ENCODE measurements around the gene ACKR4.
A peak's percentile ranks its signal among the peaks of the same experiment; 100 is the strongest.
"Not testable (repeated sequence)": the region's sequence is repeated elsewhere in the genome, so short reads cannot be mapped to it uniquely, and the experiment has no call there.

The ACKR4 gene

DNA sequence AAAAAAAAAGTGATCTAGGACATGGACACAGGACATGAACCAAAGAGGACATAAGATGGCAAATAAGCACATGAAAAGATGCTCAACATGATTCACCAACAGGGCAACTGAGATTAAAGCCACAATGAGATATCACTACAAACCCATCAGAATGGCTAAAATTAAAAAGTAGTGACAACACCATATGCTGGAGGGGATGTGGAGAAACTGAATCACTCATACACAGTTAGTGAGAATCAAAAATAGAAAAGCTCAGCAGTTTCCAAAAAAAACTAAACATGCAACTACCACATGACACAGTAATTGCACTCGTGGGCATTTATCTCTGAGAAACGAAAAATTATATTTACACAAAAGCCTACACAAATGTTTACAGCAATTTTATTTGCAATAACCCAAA lies 27.9 kb upstream of the ACKR4 start:
- peaks cover 7% of the 10 kb centered on the region for H3K36me3 Mint-ChIP-seq (ENCODE audit: insufficient read depth)
- ATAC-seq (replicated peaks) (no peak), DNase-seq (no peak)
- no peaks in the 10 kb centered on the region for H3K9me3 Mint-ChIP-seq
- H3K4me3 Mint-ChIP-seq: no peak overlapping the region
- H3K27me3 Mint-ChIP-seq: no peaks in the 10 kb centered on the region
- H3K4me1 Mint-ChIP-seq (ENCODE audit: low read depth in 2 of 2): no peaks in the 10 kb centered on the region
- no peak overlapping the region for H3K27ac Mint-ChIP-seq

DNA sequence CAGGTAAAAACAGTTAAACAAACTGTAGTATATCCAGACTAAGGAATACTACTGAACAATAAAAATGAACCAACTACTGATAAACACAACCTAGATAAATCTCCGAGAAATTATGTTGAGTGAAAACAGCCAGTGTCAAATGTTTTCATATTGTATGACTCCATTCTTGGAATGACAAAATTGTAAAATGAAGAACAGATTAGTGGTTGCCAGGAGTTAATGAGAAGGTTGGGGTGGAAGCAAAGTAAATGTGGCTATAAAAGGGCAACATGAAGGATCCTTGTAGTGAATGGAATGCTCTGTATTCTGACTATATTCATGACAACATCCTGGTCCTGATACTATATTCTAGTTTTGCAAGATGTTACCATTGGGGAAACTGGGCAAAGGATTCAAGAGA lies 27.5 kb upstream of the ACKR4 start:
- no peak overlapping the region for H3K4me3 Mint-ChIP-seq
- H3K27ac Mint-ChIP-seq: no peak overlapping the region
- H3K9me3 Mint-ChIP-seq: no peaks in the 10 kb centered on the region
- ATAC-seq (replicated peaks): no peak
- no peaks in the 10 kb centered on the region for H3K4me1 Mint-ChIP-seq (ENCODE audit: low read depth in 2 of 2)
- no peak for DNase-seq
- H3K36me3 Mint-ChIP-seq (ENCODE audit: insufficient read depth): peaks cover 7% of the 10 kb centered on the region
- H3K27me3 Mint-ChIP-seq: no peaks in the 10 kb centered on the region

DNA sequence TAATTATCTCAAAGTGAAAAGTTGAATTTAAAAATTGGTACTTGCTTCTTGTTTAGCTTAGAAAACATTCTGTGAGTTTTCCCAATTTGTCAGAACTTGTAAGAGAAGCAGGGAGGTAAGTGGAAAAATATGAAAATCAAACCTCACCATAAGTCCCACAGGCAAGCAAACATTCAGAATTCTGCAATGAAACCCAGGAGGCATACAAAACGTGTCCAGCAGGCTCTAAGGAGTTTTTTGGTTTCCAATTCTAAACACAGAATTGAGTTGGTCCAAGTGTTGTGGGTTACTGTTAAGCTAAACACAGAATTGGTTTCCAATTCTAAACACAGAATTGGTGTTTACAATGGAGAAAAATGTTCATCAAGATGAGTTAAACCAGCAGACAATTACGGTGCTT lies 27.1 kb upstream of the ACKR4 start:
- peaks cover 9% of the 10 kb centered on the region for H3K36me3 Mint-ChIP-seq (ENCODE audit: insufficient read depth)
- H3K4me3 Mint-ChIP-seq: no peak overlapping the region
- no peaks in the 10 kb centered on the region for H3K27me3 Mint-ChIP-seq
- DNase-seq (no peak), ATAC-seq (replicated peaks) (no peak)
- no peaks in the 10 kb centered on the region for H3K9me3 Mint-ChIP-seq
- H3K27ac Mint-ChIP-seq: no peak overlapping the region
- no peaks in the 10 kb centered on the region for H3K4me1 Mint-ChIP-seq (ENCODE audit: low read depth in 2 of 2)

GRCh38 chr3:132573797-132574211 lies 23.3 kb upstream of the ACKR4 start:
- DNase-seq (no peak), ATAC-seq (replicated peaks) (no peak)
- Mint-ChIP-seq H3K4me3 (no peak overlapping the region), H3K36me3 (ENCODE audit: insufficient read depth) (peaks cover 18% of the 10 kb centered on the region), H3K9me3 (no peaks in the 10 kb centered on the region), H3K27me3 (no peaks in the 10 kb centered on the region), H3K27ac (no peak overlapping the region), H3K4me1 (ENCODE audit: low read depth in 2 of 2) (no peaks in the 10 kb centered on the region)

DNA sequence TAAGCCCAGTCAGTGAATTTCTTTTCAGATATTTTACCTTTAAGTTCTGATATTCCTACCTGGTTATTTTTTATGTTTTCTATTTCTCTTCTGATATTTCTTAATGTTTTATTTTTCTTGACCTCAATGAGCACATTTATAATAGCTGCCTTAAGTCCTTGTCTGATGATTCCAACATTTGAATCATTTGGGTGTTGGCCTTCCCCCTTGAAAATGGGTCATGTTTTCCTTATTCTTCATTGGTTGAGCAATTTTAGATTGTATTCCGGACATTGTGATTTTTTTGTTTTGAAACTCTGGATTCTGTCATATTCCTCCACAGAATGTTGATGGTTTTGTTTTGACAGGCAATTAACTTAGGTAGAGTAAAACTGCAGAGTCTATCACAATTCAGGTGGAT lies 9.7 kb upstream of the ACKR4 start:
- Mint-ChIP-seq H3K27ac (no peak overlapping the region), H3K4me3 (no peak overlapping the region), H3K4me1 (ENCODE audit: low read depth in 2 of 2) (no peaks in the 10 kb centered on the region), H3K36me3 (ENCODE audit: insufficient read depth) (no peaks in the 10 kb centered on the region), H3K27me3 (no peaks in the 10 kb centered on the region), H3K9me3 (no peaks in the 10 kb centered on the region)
- ATAC-seq (replicated peaks) (no peak), DNase-seq (no peak)

DNA sequence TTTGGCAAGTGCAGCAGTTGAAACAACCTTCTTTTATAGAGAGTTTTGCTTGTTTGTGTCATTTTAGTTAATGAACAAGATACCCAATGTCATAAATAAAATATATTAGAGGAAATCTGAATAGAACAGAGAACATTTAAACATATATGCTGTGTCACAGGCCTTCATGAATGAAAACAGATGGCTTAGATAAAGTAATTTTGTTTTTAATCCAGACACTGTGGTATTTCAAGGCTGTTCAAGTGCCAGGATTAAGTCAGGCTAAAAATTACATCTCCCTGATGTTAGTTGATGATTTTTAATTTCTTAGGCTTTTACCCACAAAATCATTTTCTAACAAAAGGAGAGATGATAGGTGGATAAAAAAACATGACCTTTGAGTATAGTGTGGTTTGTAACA lies 4.9 kb upstream of the ACKR4 start:
- no peaks in the 10 kb centered on the region for H3K27me3 Mint-ChIP-seq
- no peaks in the 10 kb centered on the region for H3K4me1 Mint-ChIP-seq (ENCODE audit: low read depth in 2 of 2)
- H3K4me3 Mint-ChIP-seq: no peak overlapping the region
- H3K9me3 Mint-ChIP-seq: no peaks in the 10 kb centered on the region
- H3K36me3 Mint-ChIP-seq (ENCODE audit: insufficient read depth): no peaks in the 10 kb centered on the region
- no peak overlapping the region for H3K27ac Mint-ChIP-seq
- DNase-seq (no peak), ATAC-seq (replicated peaks) (no peak)

GRCh38 chr3:132593241-132593946 lies 3.7 kb upstream of the ACKR4 start:
- Mint-ChIP-seq H3K27me3 (no peaks in the 10 kb centered on the region), H3K9me3 (no peaks in the 10 kb centered on the region), H3K27ac (peak overlapping the region in 1 of 2 donors; percentile 82), H3K4me1 (ENCODE audit: low read depth in 2 of 2) (no peaks in the 10 kb centered on the region), H3K4me3 (no peak overlapping the region), H3K36me3 (ENCODE audit: insufficient read depth) (peaks cover under 1% of the 10 kb centered on the region)
- DNase-seq (no peak), ATAC-seq (replicated peaks) (no peak)

DNA sequence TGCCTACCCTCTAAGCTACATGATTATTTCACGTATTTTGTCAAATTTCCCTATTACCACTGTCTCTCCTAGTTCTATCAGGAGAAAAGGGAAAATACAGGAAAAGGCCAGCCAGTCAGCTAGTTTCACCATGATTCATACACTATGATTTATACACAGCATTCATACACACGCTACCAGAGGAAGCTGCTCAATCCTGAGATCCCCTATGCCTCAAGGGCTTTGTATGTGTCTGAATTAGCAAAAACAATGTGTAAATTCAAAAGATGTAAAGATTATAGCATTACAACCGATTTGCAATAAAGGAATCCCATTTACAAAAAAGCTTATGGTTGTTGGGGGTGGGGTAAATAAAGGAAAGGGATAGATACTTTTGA lies 3.1 kb upstream of the ACKR4 start:
- no peak for ATAC-seq (replicated peaks)
- Mint-ChIP-seq H3K27ac (peak overlapping the region in 1 of 2 donors; percentile 82), H3K9me3 (no peaks in the 10 kb centered on the region), H3K4me1 (ENCODE audit: low read depth in 2 of 2) (peaks cover 0 to 3% of the 10 kb centered on the region in 2 donors), H3K4me3 (no peak overlapping the region), H3K27me3 (no peaks in the 10 kb centered on the region), H3K36me3 (ENCODE audit: insufficient read depth) (peaks cover 2% of the 10 kb centered on the region)
- no peak for DNase-seq

- Mint-ChIP-seq H3K4me1 (ENCODE audit: low read depth in 2 of 2) (peaks cover 0 to 3% of the 10 kb centered on the region in 2 donors), H3K36me3 (ENCODE audit: insufficient read depth) (peaks cover 2% of the 10 kb centered on the region), H3K9me3 (no peaks in the 10 kb centered on the region), H3K27me3 (no peaks in the 10 kb centered on the region), H3K4me3 (no peak overlapping the region), H3K27ac (no peak overlapping the region)
- DNase-seq (no peak), ATAC-seq (replicated peaks) (no peak)
Observed at GRCh38 chr3:132594498-132594897, 2.6 kb upstream of the ACKR4 start.

GRCh38 chr3:132595014-132595413 lies 2.1 kb upstream of the ACKR4 start:
- H3K27ac Mint-ChIP-seq: no peak overlapping the region
- DNase-seq (no peak), ATAC-seq (replicated peaks) (no peak)
- no peaks in the 10 kb centered on the region for H3K27me3 Mint-ChIP-seq
- H3K4me3 Mint-ChIP-seq: no peak overlapping the region
- H3K4me1 Mint-ChIP-seq (ENCODE audit: low read depth in 2 of 2): peaks cover 0 to 3% of the 10 kb centered on the region in 2 donors
- H3K36me3 Mint-ChIP-seq (ENCODE audit: insufficient read depth): peaks cover 2% of the 10 kb centered on the region
- H3K9me3 Mint-ChIP-seq: no peaks in the 10 kb centered on the region

GRCh38 chr3:132596326-132596725 lies 744 bp upstream of the ACKR4 start:
- H3K27ac Mint-ChIP-seq: no peak overlapping the region
- peaks cover 2% of the 10 kb centered on the region for H3K36me3 Mint-ChIP-seq (ENCODE audit: insufficient read depth)

DNA sequence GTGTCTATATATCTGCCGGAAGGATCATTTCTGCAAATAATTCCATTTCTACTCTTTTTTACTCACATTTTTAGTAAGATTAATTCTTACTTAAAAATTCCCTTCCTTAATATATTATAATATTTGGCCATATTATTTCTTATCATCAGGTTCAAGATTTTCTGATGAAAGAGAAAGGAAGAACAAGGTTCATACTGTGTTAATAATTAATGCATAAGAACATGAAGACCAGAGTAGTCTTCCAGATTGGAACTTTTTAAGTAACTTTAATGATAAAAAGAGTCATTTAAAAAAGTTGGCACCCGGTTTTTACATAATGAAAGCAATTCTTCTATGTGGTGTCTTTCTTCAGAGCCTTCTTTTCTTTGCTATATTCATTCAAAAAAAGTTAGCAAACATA lies 590 bp downstream of the ACKR4 start:
- peaks cover 0 to 3% of the 10 kb centered on the region in 2 donors for H3K4me1 Mint-ChIP-seq (ENCODE audit: low read depth in 2 of 2)
- ATAC-seq (replicated peaks) (no peak), DNase-seq (no peak)
- H3K27ac Mint-ChIP-seq: no peak overlapping the region
- H3K27me3 Mint-ChIP-seq: no peaks in the 10 kb centered on the region
- peaks cover 8% of the 10 kb centered on the region for H3K36me3 Mint-ChIP-seq (ENCODE audit: insufficient read depth)
- no peak overlapping the region for H3K4me3 Mint-ChIP-seq
- no peaks in the 10 kb centered on the region for H3K9me3 Mint-ChIP-seq

More at GRCh38 chr3:132596326-132596725, 744 bp upstream of the ACKR4 start:
- H3K27me3 Mint-ChIP-seq: no peaks in the 10 kb centered on the region
- DNase-seq (no peak), ATAC-seq (replicated peaks) (no peak)
- no peaks in the 10 kb centered on the region for H3K9me3 Mint-ChIP-seq
- H3K4me1 Mint-ChIP-seq (ENCODE audit: low read depth in 2 of 2): peaks cover 0 to 3% of the 10 kb centered on the region in 2 donors
- no peak overlapping the region for H3K4me3 Mint-ChIP-seq

DNA sequence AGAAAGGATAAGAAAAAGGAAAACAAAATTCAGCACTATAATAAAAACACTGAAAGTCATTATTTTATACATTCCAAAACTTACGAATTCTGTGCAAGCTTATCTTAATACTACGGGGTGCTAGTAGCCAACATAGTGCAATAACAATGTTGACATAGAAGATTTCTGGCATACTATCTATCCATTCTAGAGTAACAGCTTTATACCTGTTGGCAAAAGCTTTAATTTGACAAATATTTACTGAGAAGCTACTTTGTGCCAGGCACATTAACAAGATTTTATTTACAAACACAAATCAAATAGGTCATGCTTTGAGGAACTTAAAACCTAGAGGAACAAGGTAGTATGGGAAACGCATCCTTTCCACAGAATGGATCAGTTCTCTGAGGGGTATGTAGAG lies 1.1 kb downstream of the ACKR4 start:
- no peaks in the 10 kb centered on the region for H3K9me3 Mint-ChIP-seq
- ATAC-seq (replicated peaks): no peak
- no peaks in the 10 kb centered on the region for H3K27me3 Mint-ChIP-seq
- H3K4me3 Mint-ChIP-seq: no peak overlapping the region
- H3K27ac Mint-ChIP-seq: no peak overlapping the region
- DNase-seq: no peak
- H3K36me3 Mint-ChIP-seq (ENCODE audit: insufficient read depth): peaks cover 11% of the 10 kb centered on the region
- peaks cover 0 to 3% of the 10 kb centered on the region in 2 donors for H3K4me1 Mint-ChIP-seq (ENCODE audit: low read depth in 2 of 2)

DNA sequence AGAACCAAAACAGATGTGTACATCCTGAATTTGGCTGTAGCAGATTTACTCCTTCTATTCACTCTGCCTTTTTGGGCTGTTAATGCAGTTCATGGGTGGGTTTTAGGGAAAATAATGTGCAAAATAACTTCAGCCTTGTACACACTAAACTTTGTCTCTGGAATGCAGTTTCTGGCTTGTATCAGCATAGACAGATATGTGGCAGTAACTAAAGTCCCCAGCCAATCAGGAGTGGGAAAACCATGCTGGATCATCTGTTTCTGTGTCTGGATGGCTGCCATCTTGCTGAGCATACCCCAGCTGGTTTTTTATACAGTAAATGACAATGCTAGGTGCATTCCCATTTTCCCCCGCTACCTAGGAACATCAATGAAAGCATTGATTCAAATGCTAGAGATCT lies 3.5 kb downstream of the ACKR4 start:
- DNase-seq; ATAC-seq (replicated peaks); H3K27ac Mint-ChIP-seq; H3K4me3 Mint-ChIP-seq; H3K27me3 Mint-ChIP-seq; H3K9me3 Mint-ChIP-seq; H3K4me1 Mint-ChIP-seq (ENCODE audit: low read depth in 2 of 2): not testable (repeated sequence)
- peaks cover 18% of the 10 kb centered on the region for H3K36me3 Mint-ChIP-seq (ENCODE audit: insufficient read depth)
